A549 treated with AZD2906 at 1 μM for 4 hours (cell line): Measurements from ENCODE around the gene ITGAE. TPM values are rescaled to one million over a fixed set of nuclear protein-coding genes. Genes with fewer than 3 reads are reported as not detected.

Experiments
- total RNA-seq: library from RNA; stranded (reverse); fragments of 200-300 nt; extraction: Qiagen RNA extraction; gene quantifications from 5 replicates; pipeline ENCODE4 v1.2.3, GENCODE V29; 2022

ITGAE gene, protein sequence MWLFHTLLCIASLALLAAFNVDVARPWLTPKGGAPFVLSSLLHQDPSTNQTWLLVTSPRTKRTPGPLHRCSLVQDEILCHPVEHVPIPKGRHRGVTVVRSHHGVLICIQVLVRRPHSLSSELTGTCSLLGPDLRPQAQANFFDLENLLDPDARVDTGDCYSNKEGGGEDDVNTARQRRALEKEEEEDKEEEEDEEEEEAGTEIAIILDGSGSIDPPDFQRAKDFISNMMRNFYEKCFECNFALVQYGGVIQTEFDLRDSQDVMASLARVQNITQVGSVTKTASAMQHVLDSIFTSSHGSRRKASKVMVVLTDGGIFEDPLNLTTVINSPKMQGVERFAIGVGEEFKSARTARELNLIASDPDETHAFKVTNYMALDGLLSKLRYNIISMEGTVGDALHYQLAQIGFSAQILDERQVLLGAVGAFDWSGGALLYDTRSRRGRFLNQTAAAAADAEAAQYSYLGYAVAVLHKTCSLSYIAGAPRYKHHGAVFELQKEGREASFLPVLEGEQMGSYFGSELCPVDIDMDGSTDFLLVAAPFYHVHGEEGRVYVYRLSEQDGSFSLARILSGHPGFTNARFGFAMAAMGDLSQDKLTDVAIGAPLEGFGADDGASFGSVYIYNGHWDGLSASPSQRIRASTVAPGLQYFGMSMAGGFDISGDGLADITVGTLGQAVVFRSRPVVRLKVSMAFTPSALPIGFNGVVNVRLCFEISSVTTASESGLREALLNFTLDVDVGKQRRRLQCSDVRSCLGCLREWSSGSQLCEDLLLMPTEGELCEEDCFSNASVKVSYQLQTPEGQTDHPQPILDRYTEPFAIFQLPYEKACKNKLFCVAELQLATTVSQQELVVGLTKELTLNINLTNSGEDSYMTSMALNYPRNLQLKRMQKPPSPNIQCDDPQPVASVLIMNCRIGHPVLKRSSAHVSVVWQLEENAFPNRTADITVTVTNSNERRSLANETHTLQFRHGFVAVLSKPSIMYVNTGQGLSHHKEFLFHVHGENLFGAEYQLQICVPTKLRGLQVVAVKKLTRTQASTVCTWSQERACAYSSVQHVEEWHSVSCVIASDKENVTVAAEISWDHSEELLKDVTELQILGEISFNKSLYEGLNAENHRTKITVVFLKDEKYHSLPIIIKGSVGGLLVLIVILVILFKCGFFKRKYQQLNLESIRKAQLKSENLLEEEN
- 85.6 to 89.3 TPM (median 88.0 TPM) in 5 replicates for total RNA-seq

DNA sequence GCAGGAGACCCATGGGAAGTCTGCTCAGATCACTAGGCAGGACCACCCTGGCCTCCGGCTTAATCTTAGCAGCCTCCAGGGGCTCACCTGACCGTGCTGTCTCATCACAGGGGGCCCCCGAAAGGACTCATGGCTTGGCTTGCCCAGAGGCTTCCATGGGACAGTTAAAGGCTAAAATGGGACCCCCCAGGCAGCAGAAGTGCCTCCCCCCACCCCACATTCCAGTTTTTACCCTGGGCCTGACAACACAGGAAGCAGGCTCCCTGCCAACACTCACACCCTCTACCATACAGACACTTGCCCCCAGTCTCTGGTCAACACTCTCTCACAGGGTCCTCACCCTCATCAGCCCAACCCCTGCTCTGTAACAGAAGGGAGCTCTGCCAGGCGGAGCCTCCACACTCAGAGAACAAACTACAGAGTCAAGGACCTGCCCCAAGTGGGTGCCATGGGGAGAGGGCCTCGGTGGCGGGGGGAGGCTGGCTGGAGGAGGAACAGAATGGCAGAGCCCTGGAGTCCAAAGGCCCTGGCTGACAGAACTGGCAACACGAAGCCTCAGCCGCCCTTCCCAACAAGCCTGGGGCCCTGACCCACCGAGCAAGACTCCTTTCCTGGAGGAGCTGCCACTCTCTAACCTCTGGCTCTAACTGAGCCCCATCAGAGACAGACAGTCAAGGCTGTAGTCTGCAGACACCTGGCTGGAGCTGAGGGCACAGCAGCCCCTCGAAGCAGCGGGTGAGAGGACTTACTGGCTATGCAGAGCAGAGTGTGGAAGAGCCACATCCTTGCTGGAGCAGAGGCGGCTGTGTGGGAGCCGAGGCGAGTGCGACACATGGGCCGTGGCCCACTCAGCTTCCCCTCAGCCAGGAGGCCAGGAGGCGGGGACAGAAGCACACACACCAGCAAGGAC lies at the start of gene ITGAE:
Gene ITGAE, minus strand, starts transcription at position 827 of the 910 bp plus-strand sequence. Its CDS starts 44 bp downstream, at position 783.

DNA sequence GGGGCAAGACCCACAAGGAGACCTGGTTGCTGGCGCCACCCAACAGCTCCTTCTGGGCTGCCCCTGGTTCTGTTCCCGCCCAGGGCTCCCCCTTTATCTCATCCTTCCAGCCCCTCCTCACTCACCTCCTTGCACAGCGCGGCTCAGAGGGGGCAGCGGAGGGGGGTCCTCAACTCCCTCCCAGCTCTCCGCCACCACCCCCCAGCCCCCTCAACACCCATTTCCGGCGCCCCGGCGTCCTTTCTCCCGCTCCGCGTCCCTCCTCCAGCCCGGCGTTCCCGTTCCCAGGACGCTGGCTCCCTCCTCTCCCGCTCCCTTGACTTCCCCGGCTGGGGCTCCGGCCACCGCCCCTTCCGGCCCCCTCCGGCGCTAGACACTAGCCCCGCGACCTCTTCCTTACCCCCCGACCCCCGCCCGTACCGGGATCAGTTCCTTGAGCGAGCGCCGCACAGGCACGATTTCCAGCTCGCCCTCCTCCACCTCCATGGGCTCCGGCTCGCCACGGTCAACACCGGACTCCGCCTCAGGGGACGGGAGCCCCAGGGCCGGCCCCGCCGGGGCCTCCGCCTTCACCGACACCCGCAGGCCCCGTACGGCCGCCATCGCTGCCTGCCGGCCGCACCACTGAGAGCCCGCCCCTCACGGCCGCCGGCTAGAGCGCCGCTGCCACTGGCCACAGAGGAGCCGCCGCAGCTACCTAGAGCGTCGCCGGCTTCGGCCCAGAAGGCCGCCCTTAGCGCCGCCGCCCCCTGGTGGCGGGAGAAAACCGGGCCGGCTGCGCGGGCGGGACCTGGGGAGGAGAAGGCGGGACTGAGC lies 44.8 kb upstream of the ITGAE start, which contains the start of gene NCBP3:
Gene NCBP3, minus strand, starts transcription at position 626 of the 816 bp plus-strand sequence. Its CDS starts 23 bp downstream, at position 603.

DNA sequence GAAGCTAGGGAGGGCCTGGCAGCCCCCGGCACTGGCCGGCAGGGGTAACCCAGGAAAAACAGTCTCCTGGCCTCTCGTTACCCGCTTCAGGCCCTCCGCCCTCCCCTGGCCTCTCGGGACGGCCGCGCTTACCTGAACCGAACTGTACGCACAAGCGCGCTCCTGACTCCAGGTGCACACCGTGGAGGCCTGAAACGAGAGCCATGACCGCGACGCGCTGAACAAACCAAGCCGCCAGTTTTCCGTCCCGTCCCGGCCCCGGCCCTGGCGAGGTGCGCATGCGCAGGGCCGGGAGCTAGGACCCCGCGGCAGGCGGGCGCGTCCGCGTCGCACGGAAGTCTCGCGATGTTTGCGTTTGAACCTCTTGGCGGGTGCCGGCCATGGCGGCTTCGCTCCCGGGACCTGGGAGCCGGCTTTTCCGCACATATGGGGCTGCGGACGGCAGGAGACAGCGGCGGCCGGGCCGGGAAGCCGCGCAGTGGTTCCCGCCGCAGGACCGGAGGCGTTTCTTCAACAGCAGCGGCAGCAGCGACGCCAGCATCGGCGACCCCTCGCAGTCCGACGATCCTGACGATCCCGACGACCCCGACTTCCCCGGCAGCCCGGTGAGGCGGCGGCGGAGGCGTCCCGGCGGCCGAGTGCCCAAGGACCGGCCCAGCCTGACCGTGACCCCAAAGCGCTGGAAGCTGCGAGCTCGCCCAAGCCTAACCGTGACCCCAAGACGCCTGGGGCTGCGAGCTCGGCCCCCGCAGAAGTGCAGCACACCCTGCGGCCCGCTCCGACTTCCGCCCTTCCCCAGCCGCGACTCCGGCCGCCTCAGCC lies 77.2 kb downstream of the ITGAE start, which contains the start of gene HASPIN:
Gene HASPIN, plus strand, starts transcription at position 348 of the 822 bp plus-strand sequence. Its CDS starts 33 bp downstream, at position 381.

DNA sequence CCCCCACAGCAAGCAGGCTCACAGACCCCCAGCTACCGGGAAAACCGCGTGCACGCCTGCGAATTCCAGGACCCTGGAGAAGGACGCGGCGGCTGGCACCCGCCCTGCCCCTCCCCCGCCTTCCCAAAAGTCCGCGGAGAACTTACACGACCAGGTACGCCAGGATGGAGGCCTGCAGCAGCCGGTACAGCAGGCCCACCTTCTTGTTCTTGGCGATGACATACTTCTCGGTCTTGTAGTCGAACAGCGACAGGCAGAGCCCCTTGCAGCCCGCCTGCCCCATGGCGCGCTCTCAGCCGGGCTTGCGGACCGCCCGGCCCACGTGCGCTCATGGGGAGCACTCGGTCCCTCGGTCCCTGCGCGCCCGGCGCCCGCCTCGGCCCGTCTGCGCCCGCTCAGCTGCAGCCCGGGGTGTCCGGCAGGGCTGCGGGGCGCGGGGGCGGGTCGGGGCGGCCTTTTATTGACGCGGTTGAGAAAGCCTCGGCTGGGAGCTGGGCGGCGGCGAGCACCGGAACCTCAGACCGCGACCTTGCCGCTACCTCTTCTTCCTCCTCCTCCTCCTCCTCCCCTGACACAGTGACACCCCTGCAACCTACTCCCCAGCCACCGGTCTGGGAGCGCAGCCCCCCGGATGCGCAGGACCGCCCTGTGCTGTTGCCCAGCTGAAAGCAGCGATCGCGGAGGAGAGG lies 105.1 kb downstream of the ITGAE start, which contains the start of gene P2RX5:
Gene P2RX5, minus strand, starts transcription at position 433 of the 689 bp plus-strand sequence. Its CDS starts 150 bp downstream, at position 283.

DNA sequence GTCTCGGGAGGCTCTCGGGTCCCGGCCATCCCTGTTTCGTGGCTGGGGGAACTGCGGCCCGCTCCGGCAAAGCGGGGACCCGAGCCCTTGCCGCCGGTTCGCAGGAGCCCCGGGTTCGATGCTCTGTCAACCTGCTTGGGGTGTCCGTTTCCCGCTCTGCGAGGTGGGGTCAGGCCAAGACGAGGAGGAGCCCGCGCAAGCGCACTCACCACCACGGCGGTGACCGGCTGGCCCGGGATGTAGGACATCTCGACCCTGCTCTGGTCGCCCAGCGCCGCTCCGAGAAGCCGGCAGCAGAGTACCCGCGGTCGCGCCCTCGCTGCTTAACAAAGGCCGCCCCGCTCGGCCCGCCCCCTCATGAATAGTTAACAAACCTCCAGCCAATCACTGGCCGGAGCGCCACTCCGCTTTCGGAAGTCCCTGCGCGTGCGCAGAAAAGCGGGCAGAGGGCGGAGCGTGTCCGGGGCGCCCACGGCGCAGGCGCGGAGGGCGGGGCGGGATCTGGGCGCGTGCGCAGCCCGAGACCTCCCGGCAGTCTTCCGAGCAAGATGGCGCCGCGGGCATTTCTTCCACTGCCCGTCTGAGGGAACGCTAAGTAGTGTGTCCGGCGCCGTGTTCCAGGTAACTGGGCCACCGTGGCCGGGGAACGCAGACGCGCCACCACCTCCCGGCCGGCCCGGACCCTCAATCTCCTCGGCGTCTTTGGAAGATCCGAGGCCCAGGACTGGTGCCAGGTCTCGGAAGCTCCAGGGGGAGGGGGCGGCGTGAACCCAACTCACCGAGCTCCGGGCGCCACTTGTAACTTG lies 132.5 kb downstream of the ITGAE start, which contains the start of the genes EMC6 and TAX1BP3:
Gene EMC6, plus strand, starts transcription at position 534 of the 806 bp plus-strand sequence. CDS start 335 bp downstream, outside the sequence.
Gene TAX1BP3, minus strand, starts transcription at position 300 of the 806 bp plus-strand sequence. Its CDS starts 52 bp downstream, at position 248.

Other genes starting within 250 kb of the ITGAE start
- gene TRPV3, start 243.4 kb downstream of the ITGAE start, total RNA-seq = 0.14 to 0.30 TPM (median 0.20 TPM) in 5 replicates
- gene TRPV1, start 191.8 kb downstream of the ITGAE start, total RNA-seq = 3.0 to 4.5 TPM (median 3.7 TPM) in 5 replicates
- gene SHPK, start 164.9 kb downstream of the ITGAE start, total RNA-seq = 13.7 to 16.9 TPM (median 15.1 TPM) in 5 replicates
- 12.2 to 16.8 TPM (median 12.8 TPM) in 5 replicates for gene CTNS, start 164.4 kb downstream of the ITGAE start, total RNA-seq
- gene TAX1BP3, start 132.6 kb downstream of the ITGAE start, total RNA-seq = 280 to 359 TPM (median 343 TPM) in 5 replicates
- 110 to 161 TPM (median 150 TPM) in 5 replicates for gene EMC6, start 132.4 kb downstream of the ITGAE start, total RNA-seq
- 16.3 to 24.9 TPM (median 22.8 TPM) in 5 replicates for gene P2RX5, start 105.0 kb downstream of the ITGAE start, total RNA-seq
- gene HASPIN, start 77.3 kb downstream of the ITGAE start, total RNA-seq = 11.9 to 14.8 TPM (median 12.3 TPM) in 5 replicates
- 26.8 to 32.3 TPM (median 31.0 TPM) in 5 replicates for gene NCBP3, start 45.1 kb upstream of the ITGAE start, total RNA-seq
- 24.5 to 28.1 TPM (median 27.2 TPM) in 5 replicates for gene CAMKK1, start 91.9 kb upstream of the ITGAE start, total RNA-seq
- gene P2RX1, start 115.3 kb upstream of the ITGAE start, total RNA-seq = 0.08 TPM in 1 of 5 replicates, not detected in the others
- 4.3 to 5.3 TPM (median 4.7 TPM) in 5 replicates for gene ATP2A3, start 163.2 kb upstream of the ITGAE start, total RNA-seq